ENCODE results near the gene STK39.

Gene STK39

GRCh38 chr2:168079236-168079635 lies 168.2 kb downstream of the STK39 start:
- in situ Hi-C loops (cut with MboI; ENCODE audit: low pct_unique_long_range_greater_than_20kb, low sequenced_read_pairs) = no loop called here
- DNase-seq = no peak

GRCh38 chr2:168076731-168077130 lies 170.7 kb downstream of the STK39 start:
- in situ Hi-C loops (cut with MboI; ENCODE audit: low pct_unique_long_range_greater_than_20kb, low sequenced_read_pairs) = no loop called here
- DNase-seq = no peak

- in situ Hi-C loops (cut with MboI; ENCODE audit: low pct_unique_long_range_greater_than_20kb, low sequenced_read_pairs) = no loop called here
- DNase-seq = no peak
These were observed 171.9 kb downstream of the STK39 start for GRCh38 chr2:168075446-168075845.

GRCh38 chr2:168072626-168073303 lies 174.6 kb downstream of the STK39 start:
- no peak for DNase-seq
- in situ Hi-C loops (cut with MboI; ENCODE audit: low pct_unique_long_range_greater_than_20kb, low sequenced_read_pairs) = no loop called here

GRCh38 chr2:168064011-168064998 lies 183.1 kb downstream of the STK39 start:
- in situ Hi-C loops (cut with MboI; ENCODE audit: low pct_unique_long_range_greater_than_20kb, low sequenced_read_pairs) = no loop called here
- DNase-seq = no peak

- DNase-seq = no peak
- in situ Hi-C loops (cut with MboI; ENCODE audit: low pct_unique_long_range_greater_than_20kb, low sequenced_read_pairs) = no loop called here
These were observed 184.5 kb downstream of the STK39 start for GRCh38 chr2:168062936-168063335.

- no peak for DNase-seq
- in situ Hi-C loops (cut with MboI; ENCODE audit: low pct_unique_long_range_greater_than_20kb, low sequenced_read_pairs) = no loop called here
These were observed 185.3 kb downstream of the STK39 start for GRCh38 chr2:168062054-168062453.

GRCh38 chr2:168060986-168061750 lies 186.2 kb downstream of the STK39 start:
- no peak for DNase-seq
- in situ Hi-C loops (cut with MboI; ENCODE audit: low pct_unique_long_range_greater_than_20kb, low sequenced_read_pairs) = no loop called here

GRCh38 chr2:168059758-168060157 lies 187.6 kb downstream of the STK39 start:
- DNase-seq = no peak

GRCh38 chr2:168058675-168059074 lies 188.7 kb downstream of the STK39 start:
- in situ Hi-C loops (cut with MboI; ENCODE audit: low pct_unique_long_range_greater_than_20kb, low sequenced_read_pairs) = no loop called here
- DNase-seq = no peak

More at GRCh38 chr2:168059758-168060157, 187.6 kb downstream of the STK39 start:
- in situ Hi-C loops (cut with MboI; ENCODE audit: low pct_unique_long_range_greater_than_20kb, low sequenced_read_pairs) = no loop called here

- DNase-seq = no peak
- in situ Hi-C loops (cut with MboI; ENCODE audit: low pct_unique_long_range_greater_than_20kb, low sequenced_read_pairs) = no loop called here
These were observed 191.1 kb downstream of the STK39 start for GRCh38 chr2:168056242-168056787.

- in situ Hi-C loops (cut with MboI; ENCODE audit: low pct_unique_long_range_greater_than_20kb, low sequenced_read_pairs) = no loop called here
These were observed 192.7 kb downstream of the STK39 start for GRCh38 chr2:168054657-168055056.

GRCh38 chr2:168053676-168054075 lies 193.7 kb downstream of the STK39 start:
- in situ Hi-C loops (cut with MboI; ENCODE audit: low pct_unique_long_range_greater_than_20kb, low sequenced_read_pairs) = no loop called here
- DNase-seq = no peak

More at GRCh38 chr2:168054657-168055056, 192.7 kb downstream of the STK39 start:
- DNase-seq = no peak

GRCh38 chr2:168052773-168053172 lies 194.6 kb downstream of the STK39 start:
- in situ Hi-C loops (cut with MboI; ENCODE audit: low pct_unique_long_range_greater_than_20kb, low sequenced_read_pairs) = no loop called here
- DNase-seq = no peak

- in situ Hi-C loops (cut with MboI; ENCODE audit: low pct_unique_long_range_greater_than_20kb, low sequenced_read_pairs) = no loop called here
- no peak for DNase-seq
These were observed 197.0 kb downstream of the STK39 start for GRCh38 chr2:168050377-168050776.

- no peak for DNase-seq
- in situ Hi-C loops (cut with MboI; ENCODE audit: low pct_unique_long_range_greater_than_20kb, low sequenced_read_pairs) = no loop called here
These were observed 197.8 kb downstream of the STK39 start for GRCh38 chr2:168049609-168050008.

GRCh38 chr2:168047091-168047690 lies 200.2 kb downstream of the STK39 start:
- DNase-seq = no peak

GRCh38 chr2:168044579-168044978 lies 202.8 kb downstream of the STK39 start:
- no peak for DNase-seq
- in situ Hi-C loops (cut with MboI; ENCODE audit: low pct_unique_long_range_greater_than_20kb, low sequenced_read_pairs) = no loop called here

More at GRCh38 chr2:168047091-168047690, 200.2 kb downstream of the STK39 start:
- in situ Hi-C loops (cut with MboI; ENCODE audit: low pct_unique_long_range_greater_than_20kb, low sequenced_read_pairs) = no loop called here

- DNase-seq = no peak
- in situ Hi-C loops (cut with MboI; ENCODE audit: low pct_unique_long_range_greater_than_20kb, low sequenced_read_pairs) = no loop called here
These were observed 203.2 kb downstream of the STK39 start for GRCh38 chr2:168044176-168044575.

Measured in KBM-7 (cell line).